GM13976 (cell line): ENCODE measurements around the gene CDK17.

Experiments
- DNase-seq: peaks from one replicate; pipeline ENCODE4 v3.0.0; 2012; ENCODE audit warnings: low spot score
- CTCF ChIP-seq: IDR thresholded peaks from 2 replicates; pipeline ENCODE4 v1.5.1; 2012; ENCODE audit warnings: borderline replicate concordance, mild to moderate bottlenecking; ENCODE audit not compliant: insufficient read depth; ENCODE audit errors: extremely low read depth, missing control alignments, control extremely low read depth
- in situ Hi-C: fragments of 300-500 bp; cut with MboI; formaldehyde crosslinking; loops from one replicate; pipeline ENCODE4 v1.12.0; 2022; ENCODE audit warnings: low sequenced_read_pairs, mixed read lengths, inconsistent platforms; ENCODE audit not compliant: unreplicated experiment

CDK17 gene

GRCh38 chr12:96260644-96261043 lies 139.6 kb downstream of the CDK17 start:
- no peak for DNase-seq
- no peak for TF ChIP-seq CTCF
- in situ Hi-C loops = no loop called here

GRCh38 chr12:96260231-96260630 lies 140.0 kb downstream of the CDK17 start:
- no peak for DNase-seq
- no peak for TF ChIP-seq CTCF
- in situ Hi-C loops = no loop called here

- in situ Hi-C loops = no loop called here
- TF ChIP-seq CTCF = no peak
Observed at GRCh38 chr12:96258104-96258961, 141.9 kb downstream of the CDK17 start.

GRCh38 chr12:96257550-96258103 lies 142.6 kb downstream of the CDK17 start:
- in situ Hi-C loops = no loop called here
- no peak for TF ChIP-seq CTCF
- DNase-seq = no peak

More at GRCh38 chr12:96258104-96258961, 141.9 kb downstream of the CDK17 start:
- no peak for DNase-seq

- no peak for TF ChIP-seq CTCF
- no peak for DNase-seq
- in situ Hi-C loops = no loop called here
Observed at GRCh38 chr12:96256672-96257361, 143.4 kb downstream of the CDK17 start.

- no peak for DNase-seq
- in situ Hi-C loops = no loop called here
- no peak for TF ChIP-seq CTCF
Observed at GRCh38 chr12:96255077-96255476, 145.2 kb downstream of the CDK17 start.
